ENCODE measurements around the gene PLPPR3.

PLPPR3 gene

GRCh38 chr19:763869-764268 is 57.9 kb downstream of the PLPPR3 start:
- DNase-seq, result no peak

GRCh38 chr19:763181-763580 is 58.6 kb downstream of the PLPPR3 start:
- no peak for DNase-seq
